ENCODE data around the gene CTNNA3. TPM values are rescaled to one million over a fixed set of nuclear protein-coding genes. Genes with fewer than 3 reads are reported as not detected.

Gene CTNNA3
- total RNA-seq, 1 donor from 2014 or later = not detected

GRCh38 chr10:66258693-66259092, 1437.3 kb downstream of the CTNNA3 start:
- intact Hi-C loops (cut with micrococcal nuclease) = no loop called here

- intact Hi-C loops (cut with micrococcal nuclease) = no loop called here
These were observed 1438.2 kb downstream of the CTNNA3 start for GRCh38 chr10:66257801-66258200.

- intact Hi-C loops (cut with micrococcal nuclease) = no loop called here
These were observed 1443.0 kb downstream of the CTNNA3 start for GRCh38 chr10:66252986-66253385.

GRCh38 chr10:66246177-66246576, 1449.8 kb downstream of the CTNNA3 start:
- intact Hi-C loops (cut with micrococcal nuclease) = no loop called here

GRCh38 chr10:66244953-66245352, 1451.0 kb downstream of the CTNNA3 start:
- intact Hi-C loops (cut with micrococcal nuclease) = no loop called here

GRCh38 chr10:66242885-66243284, 1453.1 kb downstream of the CTNNA3 start:
- intact Hi-C loops (cut with micrococcal nuclease) = no loop called here

- intact Hi-C loops (cut with micrococcal nuclease) = no loop called here
These were observed 1456.9 kb downstream of the CTNNA3 start for GRCh38 chr10:66239062-66239461.

GRCh38 chr10:66238343-66238742, 1457.7 kb downstream of the CTNNA3 start:
- intact Hi-C loops (cut with micrococcal nuclease) = no loop called here

- intact Hi-C loops (cut with micrococcal nuclease) = no loop called here
These were observed 1461.1 kb downstream of the CTNNA3 start for GRCh38 chr10:66234872-66235271.

- intact Hi-C loops (cut with micrococcal nuclease) = no loop called here
These were observed 1467.1 kb downstream of the CTNNA3 start for GRCh38 chr10:66228887-66229286.

- intact Hi-C loops (cut with micrococcal nuclease) = no loop called here
These were observed 1472.3 kb downstream of the CTNNA3 start for GRCh38 chr10:66223656-66224055.

- intact Hi-C loops (cut with micrococcal nuclease) = no loop called here
These were observed 1473.4 kb downstream of the CTNNA3 start for GRCh38 chr10:66222462-66223046.

GRCh38 chr10:66218981-66219587, 1476.9 kb downstream of the CTNNA3 start:
- intact Hi-C loops (cut with micrococcal nuclease) = no loop called here

- intact Hi-C loops (cut with micrococcal nuclease) = no loop called here
These were observed 1477.7 kb downstream of the CTNNA3 start for GRCh38 chr10:66218289-66218688.

GRCh38 chr10:66215920-66216319, 1480.1 kb downstream of the CTNNA3 start:
- intact Hi-C loops (cut with micrococcal nuclease) = no loop called here

GRCh38 chr10:66214721-66215404, 1481.1 kb downstream of the CTNNA3 start:
- intact Hi-C loops (cut with micrococcal nuclease) = no loop called here

- intact Hi-C loops (cut with micrococcal nuclease) = no loop called here
These were observed 1487.0 kb downstream of the CTNNA3 start for GRCh38 chr10:66209025-66209424.

GRCh38 chr10:66204838-66205237, 1491.2 kb downstream of the CTNNA3 start:
- intact Hi-C loops (cut with micrococcal nuclease) = no loop called here

GRCh38 chr10:66202101-66202500, 1493.9 kb downstream of the CTNNA3 start:
- intact Hi-C loops (cut with micrococcal nuclease) = no loop called here

GRCh38 chr10:66192162-66192831, 1503.7 kb downstream of the CTNNA3 start:
- intact Hi-C loops (cut with micrococcal nuclease) = no loop called here

GRCh38 chr10:66190413-66190812, 1505.6 kb downstream of the CTNNA3 start:
- intact Hi-C loops (cut with micrococcal nuclease) = no loop called here

- intact Hi-C loops (cut with micrococcal nuclease) = no loop called here
These were observed 1506.7 kb downstream of the CTNNA3 start for GRCh38 chr10:66189271-66189670.
